Endodermal cell (in vitro differentiated cells): ENCODE measurements around the gene ZSWIM8. TPM values are rescaled to one million over a fixed set of nuclear protein-coding genes. Genes with fewer than 3 reads are reported as not detected.
"Not testable (repeated sequence)": the region's sequence is repeated elsewhere in the genome, so short reads cannot be mapped to it uniquely, and the experiment has no call there.

ENCODE experiments used
- DNase-seq: peaks from one replicate; pipeline ENCODE4 v3.0.0-alpha.2; 2017
- H3K27ac ChIP-seq: 2 replicates; pipeline ENCODE4 v1.5.1; 2013; ENCODE audit warnings: mild to moderate bottlenecking, low read depth, low read length, moderate library complexity
- H3K27me3 ChIP-seq: 2 replicates; pipeline ENCODE4 v1.6.1; 2013; ENCODE audit warnings: mild to moderate bottlenecking, low read length, moderate library complexity; ENCODE audit not compliant: insufficient read depth, control insufficient read depth, poor library complexity, severe bottlenecking
- H3K36me3 ChIP-seq: 2 replicates; pipeline ENCODE4 v1.7.0; 2013; ENCODE audit warnings: mild to moderate bottlenecking, low read length, moderate library complexity; ENCODE audit not compliant: control insufficient read depth, insufficient read depth
- H3K4me1 ChIP-seq: one replicate; pipeline ENCODE4 v1.7.0; 2013; ENCODE audit warnings: low read length; ENCODE audit not compliant: control insufficient read depth, insufficient read depth
- H3K4me3 ChIP-seq: 2 replicates; pipeline ENCODE4 v1.5.1; 2013; ENCODE audit warnings: mild to moderate bottlenecking, low read length, moderate library complexity
- H3K9ac ChIP-seq: 2 replicates; pipeline ENCODE4 v1.6.1; 2013; ENCODE audit warnings: mild to moderate bottlenecking, low read length, moderate library complexity; ENCODE audit not compliant: poor library complexity, severe bottlenecking; ENCODE audit errors: extremely low read depth
- H3K9me3 ChIP-seq: 2 replicates; pipeline ENCODE4 v1.6.1; 2013; ENCODE audit warnings: mild to moderate bottlenecking, low read length, moderate library complexity; ENCODE audit not compliant: control insufficient read depth
- H3K27ac Mint-ChIP-seq: 2 replicates; pipeline ENCODE4 v1.8.0; 2020; ENCODE audit warnings: mixed read lengths
- H3K27me3 Mint-ChIP-seq: 2 replicates; pipeline ENCODE4 v1.8.0; 2021; ENCODE audit warnings: mild to moderate bottlenecking, mixed read lengths; ENCODE audit not compliant: insufficient read depth
- H3K36me3 Mint-ChIP-seq: 2 replicates; pipeline ENCODE4 v1.8.0; 2020; ENCODE audit warnings: low read depth, mixed read lengths
- H3K4me1 Mint-ChIP-seq: 2 replicates; pipeline ENCODE4 v1.8.0; 2020; ENCODE audit warnings: mixed read lengths
- H3K4me3 Mint-ChIP-seq: 2 replicates; pipeline ENCODE4 v1.8.0; 2020; ENCODE audit warnings: mild to moderate bottlenecking, moderate library complexity, mixed read lengths
- H3K9me3 Mint-ChIP-seq: 2 replicates; pipeline ENCODE4 v1.8.0; 2020; ENCODE audit warnings: mild to moderate bottlenecking, mixed read lengths
- WGBS, 2 experiments: methylation state at CpG; one replicate each; pipeline versions ENCODE4 v1.1.5 to v1.1.7; 2013; ENCODE audit warnings: missing lambda C conversion rate in 2 of 2, mixed read lengths in 1 of 2; ENCODE audit not compliant: insufficient coverage in 1 of 2, insufficient read length in 1 of 2; 5-methylcytosine and 5-hydroxymethylcytosine counted together
- long read RNA-seq, 4 experiments: library from polyadenylated mRNA in 2 of 4; library from RNA in 1 of 4; library from capped mRNA in 1 of 4; stranded (forward) in 3 of 4; unstranded in 1 of 4; transcript quantifications; one replicate each; pipeline ENCODE4 v2.0.0, GENCODE V29; 2020 to 2021; ENCODE audit warnings: inconsistent platforms in 1 of 4
- polyA plus RNA-seq, 2 experiments: library from polyadenylated mRNA; stranded (reverse); fragments of 50-300 nt; gene quantifications; one replicate each; pipeline ENCODE4 v1.2.3, GENCODE V29; 2013
- total RNA-seq, 2 donors: library from RNA; stranded (reverse); fragmentation: NEBNext Ultra II Directional in 1 of 2; extraction: Animal tissue kit (Norgen Biotek cat#: 25700) in 1 of 2; gene quantifications; 2 replicates in 1 of 2; 3 replicates in 1 of 2; pipeline ENCODE4 v1.2.1, GENCODE V29; 2021
- TF ChIP-seq, protein P1 (sequence below): fragments of 200-600 bp; sonication (generic); conservative IDR thresholded peaks from 2 replicates; pipeline ENCODE4 v1.5.0; 2021; ENCODE audit warnings: antibody characterized with exemption, mild to moderate bottlenecking

ZSWIM8 gene, protein sequence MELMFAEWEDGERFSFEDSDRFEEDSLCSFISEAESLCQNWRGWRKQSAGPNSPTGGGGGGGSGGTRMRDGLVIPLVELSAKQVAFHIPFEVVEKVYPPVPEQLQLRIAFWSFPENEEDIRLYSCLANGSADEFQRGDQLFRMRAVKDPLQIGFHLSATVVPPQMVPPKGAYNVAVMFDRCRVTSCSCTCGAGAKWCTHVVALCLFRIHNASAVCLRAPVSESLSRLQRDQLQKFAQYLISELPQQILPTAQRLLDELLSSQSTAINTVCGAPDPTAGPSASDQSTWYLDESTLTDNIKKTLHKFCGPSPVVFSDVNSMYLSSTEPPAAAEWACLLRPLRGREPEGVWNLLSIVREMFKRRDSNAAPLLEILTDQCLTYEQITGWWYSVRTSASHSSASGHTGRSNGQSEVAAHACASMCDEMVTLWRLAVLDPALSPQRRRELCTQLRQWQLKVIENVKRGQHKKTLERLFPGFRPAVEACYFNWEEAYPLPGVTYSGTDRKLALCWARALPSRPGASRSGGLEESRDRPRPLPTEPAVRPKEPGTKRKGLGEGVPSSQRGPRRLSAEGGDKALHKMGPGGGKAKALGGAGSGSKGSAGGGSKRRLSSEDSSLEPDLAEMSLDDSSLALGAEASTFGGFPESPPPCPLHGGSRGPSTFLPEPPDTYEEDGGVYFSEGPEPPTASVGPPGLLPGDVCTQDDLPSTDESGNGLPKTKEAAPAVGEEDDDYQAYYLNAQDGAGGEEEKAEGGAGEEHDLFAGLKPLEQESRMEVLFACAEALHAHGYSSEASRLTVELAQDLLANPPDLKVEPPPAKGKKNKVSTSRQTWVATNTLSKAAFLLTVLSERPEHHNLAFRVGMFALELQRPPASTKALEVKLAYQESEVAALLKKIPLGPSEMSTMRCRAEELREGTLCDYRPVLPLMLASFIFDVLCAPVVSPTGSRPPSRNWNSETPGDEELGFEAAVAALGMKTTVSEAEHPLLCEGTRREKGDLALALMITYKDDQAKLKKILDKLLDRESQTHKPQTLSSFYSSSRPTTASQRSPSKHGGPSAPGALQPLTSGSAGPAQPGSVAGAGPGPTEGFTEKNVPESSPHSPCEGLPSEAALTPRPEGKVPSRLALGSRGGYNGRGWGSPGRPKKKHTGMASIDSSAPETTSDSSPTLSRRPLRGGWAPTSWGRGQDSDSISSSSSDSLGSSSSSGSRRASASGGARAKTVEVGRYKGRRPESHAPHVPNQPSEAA (N-terminal part only)
- total RNA-seq, result 10 to 100 TPM; 75.9 to 79.8 TPM
- polyA plus RNA-seq (2013, experiment 1 of 2), result 86.6 TPM
- polyA plus RNA-seq (2013, experiment 2 of 2), result 82.6 TPM
- long read RNA-seq, experiment 1, partial matches to known transcripts, result 6 of 10 reads
- long read RNA-seq, experiment 1, other reads (novel, unspliced or antisense), result 4 of 10 reads
- long read RNA-seq, experiment 2, full-length matches to known transcripts, result 4 of 31 reads
- long read RNA-seq, experiment 2, partial matches to known transcripts, result 10 of 31 reads
- long read RNA-seq, experiment 2, other reads (novel, unspliced or antisense), result 17 of 31 reads
- long read RNA-seq, experiment 3, partial matches to known transcripts, result 8 of 10 reads
- long read RNA-seq, experiment 3, other reads (novel, unspliced or antisense), result 2 of 10 reads
- long read RNA-seq, experiment 4, result 0 reads

DNA sequence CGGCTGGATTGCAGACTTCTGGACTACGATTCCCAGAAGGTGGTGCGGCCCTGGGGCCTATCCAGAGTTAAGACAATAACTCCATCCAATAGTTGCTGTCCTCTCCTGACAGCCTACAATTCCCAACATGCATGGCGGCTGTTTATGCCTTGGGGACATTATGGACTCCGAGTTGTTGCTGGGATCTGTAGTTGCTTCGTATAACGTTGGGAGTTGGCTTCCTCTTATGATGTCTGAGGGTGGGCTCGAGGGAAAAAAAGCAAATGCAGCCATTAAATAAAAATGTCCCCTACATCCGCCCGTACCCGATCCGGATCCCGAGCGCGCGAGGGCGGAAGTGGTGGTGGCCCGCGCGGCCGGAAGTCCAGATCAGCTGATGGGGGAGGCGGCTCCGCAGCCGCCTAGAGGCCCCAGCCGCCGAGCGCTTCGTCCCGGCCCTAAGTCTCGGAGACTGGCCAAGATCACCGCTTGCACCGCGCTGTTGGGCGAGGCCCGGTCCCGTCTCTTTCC, at the start of gene ZSWIM8:
Gene ZSWIM8, plus strand, starts transcription at position 396 of the 510 bp plus-strand sequence. CDS start 273 bp downstream, outside the sequence.
- Histone ChIP-seq H3K4me3 (peak within 1 kb of the TSS; percentile 96), H3K27ac (no peak within 1 kb of the TSS), H3K4me1 (peaks cover 7% of the 10 kb centered on the region), H3K9ac (peak within 1 kb of the TSS; percentile 65), H3K36me3 (peaks cover 19% of the 10 kb centered on the region), H3K27me3 (no peaks in the 10 kb centered on the region), H3K9me3 (no peaks in the 10 kb centered on the region)
- peaks cover 22% of the 10 kb centered on the region for H3K4me1 Mint-ChIP-seq
- peak within 1 kb of the TSS; percentile 97 for H3K4me3 Mint-ChIP-seq
- H3K27me3 Mint-ChIP-seq, result no peaks in the 10 kb centered on the region
- H3K36me3 Mint-ChIP-seq, result peaks cover 9% of the 10 kb centered on the region
- DNase-seq, result peak; percentile 94
- H3K9me3 Mint-ChIP-seq, result no peaks in the 10 kb centered on the region
- TF ChIP-seq, protein P1, sequence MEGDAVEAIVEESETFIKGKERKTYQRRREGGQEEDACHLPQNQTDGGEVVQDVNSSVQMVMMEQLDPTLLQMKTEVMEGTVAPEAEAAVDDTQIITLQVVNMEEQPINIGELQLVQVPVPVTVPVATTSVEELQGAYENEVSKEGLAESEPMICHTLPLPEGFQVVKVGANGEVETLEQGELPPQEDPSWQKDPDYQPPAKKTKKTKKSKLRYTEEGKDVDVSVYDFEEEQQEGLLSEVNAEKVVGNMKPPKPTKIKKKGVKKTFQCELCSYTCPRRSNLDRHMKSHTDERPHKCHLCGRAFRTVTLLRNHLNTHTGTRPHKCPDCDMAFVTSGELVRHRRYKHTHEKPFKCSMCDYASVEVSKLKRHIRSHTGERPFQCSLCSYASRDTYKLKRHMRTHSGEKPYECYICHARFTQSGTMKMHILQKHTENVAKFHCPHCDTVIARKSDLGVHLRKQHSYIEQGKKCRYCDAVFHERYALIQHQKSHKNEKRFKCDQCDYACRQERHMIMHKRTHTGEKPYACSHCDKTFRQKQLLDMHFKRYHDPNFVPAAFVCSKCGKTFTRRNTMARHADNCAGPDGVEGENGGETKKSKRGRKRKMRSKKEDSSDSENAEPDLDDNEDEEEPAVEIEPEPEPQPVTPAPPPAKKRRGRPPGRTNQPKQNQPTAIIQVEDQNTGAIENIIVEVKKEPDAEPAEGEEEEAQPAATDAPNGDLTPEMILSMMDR, result peak; percentile 26
- WGBS, 2 experiments, result 0% methylated on average over 16 to 36 of the region's 36 CpGs
- H3K27ac Mint-ChIP-seq, result peak within 1 kb of the TSS; percentile 99

DNA sequence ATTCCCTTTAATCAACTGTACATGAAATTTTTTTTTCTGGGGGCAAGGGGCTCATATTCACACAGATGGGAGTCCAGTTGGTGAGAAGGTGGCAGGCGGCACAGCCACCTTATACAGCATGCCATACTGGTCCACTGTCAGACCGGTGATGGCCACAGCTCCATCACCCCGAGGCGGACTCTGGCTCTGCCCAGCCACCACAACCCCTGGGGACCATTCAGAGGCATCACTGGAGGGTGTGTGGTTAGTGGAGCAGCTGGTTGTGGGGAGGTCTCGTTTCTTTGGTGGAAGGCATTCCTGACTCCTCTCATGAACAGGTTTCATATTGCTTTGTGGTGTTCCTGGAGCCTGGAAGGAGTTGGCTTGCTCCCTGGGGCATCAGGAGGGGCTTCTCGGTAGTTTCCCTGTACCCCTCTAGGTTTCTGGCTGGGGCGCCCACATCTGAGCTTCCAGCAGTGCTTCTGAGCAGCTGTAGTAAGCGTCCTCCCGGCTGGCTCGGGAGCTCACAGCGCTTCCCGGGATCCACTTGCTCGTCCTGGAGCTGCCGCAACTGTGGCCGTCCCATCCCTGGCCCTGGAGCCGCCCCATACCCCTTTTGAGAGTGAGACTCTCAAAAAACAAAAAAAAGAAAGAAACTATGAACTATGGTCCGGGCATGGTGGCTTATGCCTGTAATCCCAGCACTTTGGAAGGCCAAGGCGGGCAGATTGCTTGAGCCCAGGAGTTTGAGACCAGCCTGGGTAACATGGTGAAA, 44.7 kb upstream of the ZSWIM8 start:
- H3K4me1 Mint-ChIP-seq, result peaks cover 31% of the 10 kb centered on the region
- H3K36me3 Mint-ChIP-seq, result peaks cover 11% of the 10 kb centered on the region
- H3K36me3 ChIP-seq, H3K4me1 ChIP-seq, DNase-seq, H3K27ac Mint-ChIP-seq, H3K4me3 ChIP-seq, H3K4me3 Mint-ChIP-seq, H3K27me3 ChIP-seq, H3K9ac ChIP-seq, H3K27me3 Mint-ChIP-seq, H3K27ac ChIP-seq, H3K9me3 ChIP-seq, H3K9me3 Mint-ChIP-seq: not testable (repeated sequence)
- 94 to 96% methylated on average over 6 to 17 of the region's 18 CpGs for WGBS, 2 experiments

DNA sequence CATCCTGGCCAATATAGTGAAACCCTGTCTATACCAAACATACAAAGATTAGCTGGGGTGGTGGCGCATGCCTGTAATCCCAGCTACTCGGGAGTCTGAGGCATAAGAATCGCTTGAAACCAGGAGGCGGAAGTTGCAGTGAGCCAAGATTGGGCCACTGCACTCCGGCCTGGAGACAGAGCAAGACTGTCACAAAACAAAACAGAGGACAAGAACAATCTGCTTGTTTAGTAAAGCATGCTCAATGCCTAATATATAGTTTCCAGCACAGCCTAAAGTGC, 43.0 kb upstream of the ZSWIM8 start:
- no peak overlapping the region for H3K27ac ChIP-seq

More for the DNA sequence above, 43.0 kb upstream of the ZSWIM8 start:
- no peak overlapping the region for H3K4me3 ChIP-seq
- peaks cover 4% of the 10 kb centered on the region for H3K36me3 ChIP-seq
- peaks cover 9% of the 10 kb centered on the region for H3K4me1 ChIP-seq
- H3K9me3 Mint-ChIP-seq, result no peaks in the 10 kb centered on the region
- H3K4me3 Mint-ChIP-seq, result peak overlapping the region; percentile 89
- H3K9me3 ChIP-seq, result no peaks in the 10 kb centered on the region
- H3K36me3 Mint-ChIP-seq, result peaks cover 17% of the 10 kb centered on the region
- TF ChIP-seq, protein P1, result no peak
- H3K27me3 ChIP-seq, result no peaks in the 10 kb centered on the region
- H3K27ac Mint-ChIP-seq, result peak overlapping the region; percentile 100
- no peak overlapping the region for H3K9ac ChIP-seq
- H3K4me1 Mint-ChIP-seq, result peaks cover 33% of the 10 kb centered on the region
- 88 to 91% methylated on average over 2 to 5 of the region's 5 CpGs for WGBS, 2 experiments
- no peaks in the 10 kb centered on the region for H3K27me3 Mint-ChIP-seq
- no peak for DNase-seq
